Epithelial cell of esophagus (primary cell): ENCODE measurements around the gene FAM124A.
"Not testable (repeated sequence)": the region's sequence is repeated elsewhere in the genome, so short reads cannot be mapped to it uniquely, and the experiment has no call there.

Experiments used
- DNase-seq: peaks from one replicate; pipeline ENCODE4 v3.0.0; 2010; ENCODE audit warnings: low read depth
- H3K4me3 ChIP-seq: 2 replicates; pipeline ENCODE4 v1.5.1; 2011; ENCODE audit warnings: mild to moderate bottlenecking, low read length, control low read depth
- CTCF ChIP-seq: IDR thresholded peaks from 2 replicates; pipeline ENCODE4 v1.5.1; 2011; ENCODE audit warnings: low read depth, mild to moderate bottlenecking, low read length, control low read depth, inconsistent platforms; ENCODE audit not compliant: insufficient read depth; ENCODE audit errors: missing control alignments

FAM124A gene

GRCh38 chr13:51277928-51278327 is 55.7 kb downstream of the FAM124A start:
- H3K4me3 ChIP-seq: no peak overlapping the region
- DNase-seq: no peak
- TF ChIP-seq CTCF: no peak

GRCh38 chr13:51278426-51279130 is 56.4 kb downstream of the FAM124A start:
- DNase-seq: no peak
- H3K4me3 ChIP-seq: no peak overlapping the region
- TF ChIP-seq CTCF: no peak

GRCh38 chr13:51280379-51280940 is 58.3 kb downstream of the FAM124A start:
- no peak for TF ChIP-seq CTCF
- no peak for DNase-seq
- H3K4me3 ChIP-seq: no peak overlapping the region

GRCh38 chr13:51282322-51282721 is 60.1 kb downstream of the FAM124A start:
- no peak overlapping the region for H3K4me3 ChIP-seq
- no peak for TF ChIP-seq CTCF
- DNase-seq: no peak

GRCh38 chr13:51282923-51283322 is 60.7 kb downstream of the FAM124A start:
- not testable (repeated sequence) for H3K4me3 ChIP-seq, DNase-seq

- no peak for DNase-seq
- H3K4me3 ChIP-seq: no peak overlapping the region
- no peak for TF ChIP-seq CTCF
Measured at GRCh38 chr13:51283371-51283770, 61.2 kb downstream of the FAM124A start.

GRCh38 chr13:51284339-51284738 is 62.1 kb downstream of the FAM124A start:
- H3K4me3 ChIP-seq: no peak overlapping the region
- TF ChIP-seq CTCF: no peak
- no peak for DNase-seq
